Muscle of arm (tissue), 12 donors: ENCODE results near the gene HECTD4. TPM values are rescaled to one million over a fixed set of nuclear protein-coding genes. Genes with fewer than 3 reads are reported as not detected.

ENCODE experiments used
- DNase-seq: peaks from one replicate; pipeline ENCODE4 v3.0.0-alpha.2; 2013
- polyA plus RNA-seq, 12 donors: library from polyadenylated mRNA; unstranded; fragments of 120-200 nt; gene quantifications; one replicate each; pipeline ENCODE4 v1.2.1, GENCODE V29; 2013; ENCODE audit not compliant: insufficient read length in 12 of 12

HECTD4 gene
- polyA plus RNA-seq, 12 donors, result 36.2 to 76.7 (median 51.3) TPM; not detected in 1

DNA sequence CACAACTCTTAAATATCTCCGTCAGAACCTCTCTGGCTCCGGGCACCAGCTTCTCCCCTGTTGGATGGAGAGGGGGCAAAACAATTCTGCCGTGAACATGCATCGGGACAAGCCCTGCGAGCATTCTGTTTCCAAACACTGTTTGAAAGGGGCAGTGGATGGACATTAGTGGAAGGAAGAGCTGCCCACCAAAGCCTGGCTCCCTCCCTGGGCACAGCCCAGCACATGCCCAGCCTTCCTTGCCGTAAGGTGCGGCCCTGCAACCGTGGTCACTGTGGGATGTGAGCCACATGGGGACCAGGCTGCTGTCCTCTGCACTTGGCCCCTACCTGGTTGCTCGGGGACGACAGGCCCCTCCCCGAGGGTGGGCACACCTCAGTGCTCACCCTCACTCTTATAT, 202.9 kb downstream of the HECTD4 start:
- no peak for DNase-seq

DNA sequence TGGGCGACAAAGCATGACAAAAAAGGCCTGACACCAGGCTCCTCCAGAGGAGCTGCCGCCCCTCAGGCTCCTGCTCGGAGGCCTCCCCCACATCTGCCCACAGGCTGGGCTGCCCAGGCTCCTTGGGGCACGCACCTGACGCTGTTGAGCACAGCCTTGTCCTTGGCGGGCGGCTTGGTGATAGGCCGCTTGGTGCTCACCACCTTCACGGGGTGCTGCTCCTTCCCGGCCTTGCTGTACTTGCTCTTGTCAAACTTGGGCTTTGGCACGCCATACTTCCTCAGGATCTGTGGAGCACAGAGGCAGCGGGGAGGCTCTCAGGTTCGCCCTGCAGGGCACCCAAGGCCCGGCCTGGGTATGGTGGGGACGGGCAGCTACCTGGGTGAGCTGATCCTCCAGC, 203.4 kb downstream of the HECTD4 start:
- no peak for DNase-seq

DNA sequence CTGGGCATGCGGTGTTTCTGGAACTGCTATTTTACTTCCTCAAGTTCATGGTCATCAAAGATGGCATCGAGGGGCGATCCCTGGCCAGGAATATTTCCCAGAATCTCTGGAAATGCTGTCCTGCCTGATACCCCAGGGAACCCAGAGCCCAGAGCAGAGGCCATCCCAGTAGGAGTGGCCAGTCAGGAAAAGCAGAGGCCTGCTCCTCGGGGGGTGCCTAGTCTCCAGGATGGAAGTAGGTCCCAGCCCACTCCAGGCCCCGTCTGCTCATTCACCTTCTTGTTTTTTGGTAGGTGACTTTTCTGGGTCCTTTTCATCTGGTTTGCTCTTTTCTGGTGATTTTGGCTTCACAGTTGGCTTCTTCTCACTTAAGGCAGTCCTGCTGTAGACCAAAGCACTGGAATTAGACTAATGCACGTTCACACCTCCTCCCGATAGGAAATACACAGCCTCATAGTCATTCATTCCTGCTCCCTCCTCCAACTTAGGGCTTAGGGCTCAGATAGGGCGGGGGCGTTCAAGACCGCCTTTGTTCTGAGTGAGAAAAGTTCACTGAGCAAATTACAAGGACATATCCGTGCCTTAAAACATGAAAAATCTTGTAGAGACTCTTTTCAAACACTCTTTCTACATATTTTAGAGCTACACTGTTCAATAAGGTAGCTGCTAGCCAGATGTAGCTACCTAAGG, 205.8 kb downstream of the HECTD4 start:
- no peak for DNase-seq

DNA sequence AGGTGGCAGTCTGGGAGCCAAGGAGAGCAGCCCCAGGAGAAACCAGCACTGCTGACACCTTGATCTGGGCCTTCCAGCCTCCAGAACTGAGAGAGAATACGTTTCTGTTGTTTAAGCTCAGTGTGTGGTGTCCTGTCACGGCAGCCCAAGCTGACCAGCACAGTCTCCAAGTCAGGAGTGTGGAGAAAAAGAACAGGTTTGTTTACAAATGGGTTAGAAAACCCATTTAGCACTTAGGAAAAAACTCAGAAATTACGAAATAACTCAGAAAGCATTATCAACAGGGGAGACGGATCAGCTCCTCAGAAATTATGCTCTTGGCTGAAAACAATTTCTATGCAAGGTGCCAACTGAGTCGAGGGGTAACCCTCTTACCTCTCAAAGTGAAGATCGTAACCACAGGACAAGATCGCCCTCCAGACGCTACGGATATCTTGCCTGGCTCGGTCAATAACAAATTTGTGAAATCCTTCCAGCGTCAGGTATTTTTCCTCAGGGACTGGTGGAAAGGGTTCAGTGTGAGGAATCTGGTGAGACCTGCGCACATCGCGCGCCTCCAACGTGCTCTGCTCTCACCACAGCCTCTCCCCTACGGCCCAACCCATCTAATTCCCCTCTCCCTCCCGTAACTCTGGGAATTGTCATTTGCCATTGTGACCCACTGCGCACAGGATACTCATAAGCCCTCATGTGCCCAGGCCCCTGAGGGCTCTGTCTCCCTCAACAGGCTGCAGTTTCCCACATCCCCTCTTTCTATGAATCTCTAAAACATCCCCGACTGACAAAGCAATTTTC, 206.7 kb downstream of the HECTD4 start:
- DNase-seq, result no peak

DNA sequence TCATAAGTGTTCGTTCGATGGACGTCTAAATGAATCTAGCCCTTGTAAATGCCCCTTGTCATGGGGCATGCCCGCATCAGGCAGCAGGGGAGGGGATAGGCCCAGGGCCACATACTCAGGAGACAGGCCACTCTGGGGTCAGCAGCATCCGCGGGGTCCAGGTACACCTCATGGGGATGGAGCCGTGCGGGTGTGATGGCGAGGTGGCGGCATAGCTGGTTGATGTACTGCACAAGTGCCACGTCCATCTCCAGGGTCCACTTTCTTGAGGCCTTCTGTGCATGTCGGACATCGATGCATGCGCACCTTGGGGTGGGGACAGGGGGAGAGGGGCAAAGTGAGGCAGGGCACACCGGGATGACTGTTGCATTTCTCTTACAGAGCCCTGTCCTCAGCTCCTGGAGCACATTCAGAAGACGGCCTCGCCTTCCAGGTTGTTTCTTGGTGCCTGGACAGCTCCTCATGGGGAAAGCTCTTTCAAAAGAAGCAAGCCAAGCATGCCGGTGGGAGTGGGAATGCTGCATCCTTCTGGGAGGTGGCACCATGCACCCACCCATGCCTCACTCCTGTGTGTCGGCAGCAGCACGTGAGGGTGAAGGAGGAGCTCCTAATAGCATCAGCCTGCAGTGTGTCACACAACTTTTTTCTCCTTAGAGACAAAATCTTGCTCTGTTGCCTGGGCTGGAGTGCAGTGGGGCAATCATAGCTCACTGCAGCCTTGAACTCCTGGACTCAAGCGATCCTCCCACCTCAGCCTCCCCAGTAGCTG, 209.5 kb downstream of the HECTD4 start:
- no peak for DNase-seq

DNA sequence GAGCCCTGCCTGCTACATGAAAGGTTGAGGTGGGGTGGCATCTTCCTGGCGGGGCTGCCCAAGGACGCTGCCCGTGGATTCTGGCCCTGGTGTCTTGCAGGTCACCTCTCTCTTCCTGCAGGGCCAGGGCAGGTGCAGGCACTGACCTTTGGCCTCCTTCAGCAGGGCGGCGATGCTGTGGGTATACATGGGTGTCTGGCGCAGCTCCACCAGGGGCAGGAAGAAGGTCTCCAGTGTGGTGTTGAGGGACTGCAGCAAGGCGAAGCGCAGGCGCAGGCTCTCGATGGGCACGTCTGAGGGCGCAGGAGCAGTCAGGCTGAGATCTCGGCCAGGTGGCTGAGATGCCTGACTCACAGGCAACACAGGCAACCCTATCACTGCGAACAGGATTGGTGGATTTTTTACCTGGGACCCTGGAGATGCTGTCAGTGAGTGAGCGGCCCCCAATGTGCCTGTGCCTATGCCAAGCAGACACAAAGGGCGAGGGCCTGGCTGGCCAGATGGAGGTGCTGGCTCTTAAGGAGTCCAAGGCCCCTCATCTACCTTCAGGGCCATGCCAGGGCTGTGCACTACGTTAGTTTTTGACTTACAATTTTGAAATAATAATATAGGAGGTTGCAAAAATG, 211.1 kb downstream of the HECTD4 start:
- DNase-seq, result no peak

GRCh38 chr12:112170376-112170775, 211.9 kb downstream of the HECTD4 start:
- DNase-seq, result no peak

- no peak for DNase-seq
Observed at GRCh38 chr12:112169966-112170365, 212.3 kb downstream of the HECTD4 start.

DNA sequence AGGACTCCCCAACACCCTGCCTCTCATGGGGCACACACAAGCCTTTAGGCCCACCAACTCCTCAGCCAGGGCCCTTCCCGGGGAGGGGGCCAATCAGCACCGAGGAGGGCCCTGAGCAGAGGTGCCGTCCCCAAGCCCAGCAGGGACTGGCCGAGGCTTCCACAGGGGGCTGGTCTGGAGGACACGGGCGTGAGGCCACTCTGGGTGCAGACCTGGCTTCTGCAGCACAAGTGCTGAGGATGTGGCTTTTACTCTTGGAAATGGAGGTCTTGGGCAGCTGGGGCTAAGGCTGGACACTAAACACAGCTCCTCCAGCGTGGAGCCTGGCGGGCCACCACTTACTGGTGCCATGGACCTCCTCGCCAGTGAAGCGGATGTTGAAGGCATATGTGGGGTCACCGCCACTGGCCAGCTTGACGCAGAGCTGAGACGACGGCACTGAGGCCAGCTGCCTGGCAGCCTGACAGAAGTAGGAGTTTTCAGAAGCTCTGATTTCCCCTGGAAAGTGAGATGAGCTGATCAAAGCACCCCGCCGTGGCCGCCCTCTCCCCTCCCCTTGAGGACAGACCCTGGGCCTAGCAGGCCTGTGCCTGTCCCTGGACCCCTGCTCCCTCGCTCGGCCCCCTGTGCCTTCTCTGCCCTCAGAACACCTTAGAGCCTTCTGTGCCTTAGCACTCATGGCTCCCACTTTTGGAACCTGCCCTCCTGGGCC, 212.9 kb downstream of the HECTD4 start:
- DNase-seq, result no peak

GRCh38 chr12:112168561-112168971, 213.7 kb downstream of the HECTD4 start:
- no peak for DNase-seq

- DNase-seq, result no peak
Observed at GRCh38 chr12:112167718-112168525, 214.3 kb downstream of the HECTD4 start.

DNA sequence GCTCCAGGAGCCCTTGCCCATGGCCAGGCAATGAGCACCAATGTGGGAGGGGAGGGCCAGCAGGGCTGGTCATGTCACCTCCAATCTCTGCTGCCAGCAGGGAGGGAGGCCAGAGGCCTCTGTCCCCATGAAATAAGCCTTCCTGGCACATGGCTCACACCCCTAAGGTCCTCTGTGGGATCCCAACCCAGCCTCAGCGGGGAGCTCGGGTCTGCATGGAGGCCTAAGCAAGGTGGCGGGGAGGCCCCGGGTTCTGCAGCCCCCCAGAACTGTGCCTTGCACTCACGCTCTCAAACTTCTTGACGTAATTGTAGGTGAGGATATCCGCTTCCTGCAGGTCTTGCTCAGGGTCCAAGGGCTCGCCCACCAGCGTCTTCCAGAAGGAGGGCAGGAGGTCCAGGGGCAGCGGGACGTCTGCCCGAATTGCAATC, 215.2 kb downstream of the HECTD4 start:
- DNase-seq, result no peak

DNA sequence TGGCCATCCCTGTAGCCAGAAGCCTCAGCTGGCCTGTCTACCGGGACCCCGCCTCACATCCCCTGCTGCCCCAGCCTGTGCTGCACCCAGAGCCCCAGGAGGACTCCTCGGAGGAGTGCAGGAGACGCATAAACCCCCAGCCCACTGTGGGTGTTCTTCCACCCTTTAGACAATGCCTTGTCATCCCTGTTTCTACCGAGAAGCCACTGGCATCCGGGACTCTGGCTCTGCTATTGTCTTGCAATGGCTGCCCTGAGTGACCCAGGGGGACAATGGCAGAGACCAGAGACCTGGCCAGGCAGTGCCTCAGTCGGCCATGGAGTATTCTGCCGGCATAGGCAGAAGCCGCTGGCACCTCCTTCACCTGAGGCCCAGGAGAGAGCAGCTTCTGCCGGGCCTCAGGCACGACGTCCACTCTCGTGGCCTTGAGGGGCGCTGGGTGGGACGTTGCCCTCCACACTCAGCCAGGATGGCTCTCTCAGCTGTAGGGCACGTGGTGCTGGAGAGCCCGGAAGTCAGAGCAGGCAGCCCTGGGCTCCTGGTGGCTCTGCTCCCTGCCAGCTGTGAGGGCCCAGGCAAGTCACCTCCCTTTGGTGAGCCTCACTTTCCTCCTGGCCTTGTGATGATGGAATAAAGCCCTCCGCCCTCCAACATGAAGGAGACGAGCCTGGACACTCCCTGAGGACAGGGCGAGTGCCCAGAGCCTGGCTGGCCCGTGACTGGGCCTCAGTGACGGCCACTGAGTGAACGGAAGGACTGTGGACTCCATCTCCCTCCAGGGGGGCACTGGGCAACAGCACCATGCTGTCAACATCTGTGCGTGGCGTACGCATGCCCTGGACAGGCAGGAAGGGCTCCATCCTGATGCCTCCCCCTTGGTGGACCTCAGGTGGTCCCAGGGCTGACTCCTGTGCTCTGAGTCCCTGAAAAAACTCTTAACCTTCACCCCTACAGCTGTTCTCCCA, 215.9 kb downstream of the HECTD4 start:
- DNase-seq, result no peak

- DNase-seq, result no peak
Observed at GRCh38 chr12:112165624-112166023, 216.6 kb downstream of the HECTD4 start.

DNA sequence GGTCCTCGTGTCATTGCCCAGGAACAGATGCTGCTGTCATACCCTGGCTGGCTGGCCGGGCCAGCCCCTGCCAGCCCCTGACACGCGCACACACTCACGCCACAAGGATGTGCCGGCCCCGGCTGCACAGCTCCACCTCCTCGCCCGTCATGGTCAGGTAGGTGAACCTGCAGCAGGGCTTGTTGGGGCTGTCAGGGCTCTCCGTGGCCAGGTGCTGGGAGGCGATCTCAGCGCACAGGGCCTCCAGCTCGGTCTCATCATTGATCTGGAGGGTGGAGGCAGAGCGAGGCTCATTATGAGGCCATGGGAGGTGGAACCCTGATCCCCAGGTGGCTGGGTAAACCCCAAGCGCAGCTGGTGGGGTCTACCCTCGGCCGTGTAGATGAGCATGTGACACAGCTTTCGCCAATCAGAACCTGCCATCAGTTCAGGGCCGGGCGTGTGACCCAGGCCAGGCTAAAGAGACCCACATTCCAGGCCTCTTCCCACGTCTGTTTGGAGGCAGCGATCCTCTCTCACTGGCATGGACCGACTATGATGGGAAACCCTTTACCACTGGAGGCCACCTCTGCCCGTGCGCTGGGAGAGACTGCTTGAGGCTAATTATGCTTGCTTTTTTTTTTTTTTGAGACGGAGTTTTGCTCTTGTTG, 218.1 kb downstream of the HECTD4 start:
- no peak for DNase-seq

DNA sequence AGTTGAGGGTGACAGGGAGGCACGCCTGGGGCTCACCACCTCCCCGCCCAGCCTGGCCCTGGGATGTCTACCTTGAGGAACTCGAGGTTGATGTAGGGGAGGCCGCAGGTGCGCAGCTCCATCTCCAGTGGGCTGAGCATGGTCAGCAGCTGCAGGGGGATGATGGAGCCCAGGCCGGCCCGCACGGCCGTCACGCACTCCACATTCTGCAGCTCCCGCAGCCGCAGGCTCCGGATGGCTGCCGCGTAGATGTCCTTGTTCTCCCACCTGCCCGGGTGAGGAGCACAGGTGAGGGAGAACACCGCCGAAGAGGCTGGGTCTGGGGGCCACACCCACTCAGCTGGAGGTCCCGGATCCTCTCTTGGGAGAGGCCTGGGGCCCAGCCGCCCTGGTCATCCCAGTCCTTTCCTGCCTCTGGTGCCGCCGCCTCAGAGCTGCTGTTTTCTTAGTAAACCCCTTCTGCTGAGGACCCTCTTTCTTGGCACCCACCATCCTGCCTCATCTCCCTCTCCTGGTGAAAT, 218.7 kb downstream of the HECTD4 start:
- no peak for DNase-seq

DNA sequence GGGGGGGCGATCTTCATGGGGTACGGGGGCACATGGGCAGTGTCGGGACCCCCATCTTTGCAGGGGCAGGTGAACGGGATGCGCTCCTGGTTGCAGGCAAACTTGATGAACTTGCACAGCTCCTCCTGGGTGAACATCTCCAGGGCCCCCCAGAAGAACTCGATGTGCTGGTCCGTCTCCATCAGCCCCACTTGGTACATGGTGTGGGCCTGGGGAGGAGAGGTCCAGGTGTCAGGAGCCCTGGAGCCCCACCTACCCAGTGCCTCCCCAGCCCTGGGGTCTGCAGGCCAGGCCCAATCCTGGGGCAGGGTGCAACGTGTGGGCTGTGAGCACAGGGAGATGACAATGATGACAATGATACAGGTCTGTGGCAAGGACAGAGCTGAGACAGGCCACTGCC, 219.2 kb downstream of the HECTD4 start:
- no peak for DNase-seq

- DNase-seq, result no peak
Observed at GRCh38 chr12:112162241-112162790, 219.9 kb downstream of the HECTD4 start.
